ENCODE measurements around the gene ALCAM. TPM values are rescaled to one million over a fixed set of nuclear protein-coding genes. Genes with fewer than 3 reads are reported as not detected.

ALCAM gene
- total RNA-seq, 1 experiment from 2014 or later = 16.4 TPM

DNA sequence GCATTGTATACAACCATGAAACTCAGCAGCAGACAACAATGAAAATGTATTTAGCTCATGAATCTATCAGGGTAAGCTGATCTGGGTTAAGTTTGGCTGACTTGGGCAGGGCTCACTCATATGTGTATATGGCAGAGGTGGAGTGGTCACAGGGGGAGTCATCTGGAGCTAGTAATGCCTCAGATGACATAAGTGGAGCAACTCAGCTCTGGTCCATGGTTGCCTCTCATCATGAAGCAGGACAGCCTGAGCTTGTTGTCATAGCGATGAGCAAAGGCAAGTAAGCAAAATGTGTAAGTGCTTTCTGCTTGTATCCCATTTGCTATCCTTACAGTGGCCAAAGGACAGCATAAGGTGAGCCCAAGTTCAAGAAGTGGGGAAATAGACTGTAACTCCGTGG is 64.5 kb downstream of the ALCAM start:
- Histone ChIP-seq H2AFZ (ENCODE audit: low read length) (no peak overlapping the region), H3K4me2 (ENCODE audit: low read depth, low read length, poor library complexity, severe bottlenecking) (no peak overlapping the region), H3K4me3 (ENCODE audit: low read length) (no peak overlapping the region), H3K79me2 (ENCODE audit: low read length) (no peaks in the 10 kb centered on the region), H3K9me3 (ENCODE audit: low read length) (no peaks in the 10 kb centered on the region), H3K9me2 (replicated peaks; ENCODE audit: insufficient read depth, low read length) (no peaks in the 10 kb centered on the region), H3K4me1 (ENCODE audit: low read length) (no peaks in the 10 kb centered on the region), H3K27me3 (ENCODE audit: low read length) (no peaks in the 10 kb centered on the region), H3K9ac (ENCODE audit: low read length) (no peak overlapping the region), H3K27ac (ENCODE audit: low read length) (no peak overlapping the region), H3K36me3 (ENCODE audit: insufficient read depth, low read length) (no peaks in the 10 kb centered on the region), H4K20me1 (ENCODE audit: insufficient read depth, low read depth, low read length) (no peaks in the 10 kb centered on the region)
- no peak for DNase-seq

DNA sequence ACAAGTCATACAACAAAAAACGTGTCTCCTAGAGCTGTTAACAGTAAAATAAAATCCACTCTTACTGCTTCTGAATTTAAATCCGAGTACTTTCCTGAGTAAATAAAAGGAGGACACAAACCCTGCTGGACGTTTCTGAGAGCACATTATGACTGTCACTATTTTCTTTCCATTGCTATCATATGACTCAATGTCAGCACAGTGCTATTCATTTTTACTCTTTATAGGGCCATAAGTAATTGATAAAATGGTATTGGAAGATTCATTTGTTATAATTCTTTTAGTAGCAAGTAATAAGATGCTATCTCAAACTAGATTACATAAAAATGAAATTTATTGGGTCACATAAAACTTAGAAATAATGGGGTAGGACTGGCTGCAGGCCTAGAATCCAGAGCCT is 68.6 kb downstream of the ALCAM start:
- H3K9me2 ChIP-seq (replicated peaks; ENCODE audit: insufficient read depth, low read length) = no peaks in the 10 kb centered on the region
- H3K4me2 ChIP-seq (ENCODE audit: low read depth, low read length, poor library complexity, severe bottlenecking) = no peak overlapping the region
- H3K27me3 ChIP-seq (ENCODE audit: low read length) = no peaks in the 10 kb centered on the region
- no peak overlapping the region for H3K9ac ChIP-seq (ENCODE audit: low read length)
- H3K4me1 ChIP-seq (ENCODE audit: low read length) = no peaks in the 10 kb centered on the region
- no peaks in the 10 kb centered on the region for H4K20me1 ChIP-seq (ENCODE audit: insufficient read depth, low read depth, low read length)
- H3K79me2 ChIP-seq (ENCODE audit: low read length) = no peaks in the 10 kb centered on the region
- no peaks in the 10 kb centered on the region for H3K9me3 ChIP-seq (ENCODE audit: low read length)
- H3K27ac ChIP-seq (ENCODE audit: low read length) = no peak overlapping the region
- DNase-seq = no peak
- H2AFZ ChIP-seq (ENCODE audit: low read length) = no peak overlapping the region
- H3K4me3 ChIP-seq (ENCODE audit: low read length) = no peak overlapping the region
- H3K36me3 ChIP-seq (ENCODE audit: insufficient read depth, low read length) = no peaks in the 10 kb centered on the region

DNA sequence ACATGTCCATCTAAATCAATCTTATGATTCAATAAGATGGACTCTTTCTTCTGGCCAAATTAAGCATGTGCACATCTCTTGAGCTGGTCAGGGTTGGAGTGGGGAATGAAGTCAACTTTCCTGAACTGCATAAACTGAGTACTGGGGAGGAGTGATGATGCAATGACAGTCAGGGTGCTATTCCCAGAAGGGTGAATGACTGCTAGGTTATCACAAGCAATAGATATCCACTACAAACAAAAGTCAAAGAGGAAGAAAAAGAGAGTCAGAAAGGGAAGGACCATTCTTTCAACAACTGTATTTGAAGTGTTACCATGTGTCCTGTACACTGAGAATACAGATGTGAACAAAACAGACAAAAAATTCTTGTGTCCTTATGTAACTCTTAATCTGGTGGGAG is 70.0 kb downstream of the ALCAM start:
- Histone ChIP-seq H3K79me2 (ENCODE audit: low read length) (no peaks in the 10 kb centered on the region), H3K4me2 (ENCODE audit: low read depth, low read length, poor library complexity, severe bottlenecking) (no peak overlapping the region), H2AFZ (ENCODE audit: low read length) (no peak overlapping the region), H4K20me1 (ENCODE audit: insufficient read depth, low read depth, low read length) (no peaks in the 10 kb centered on the region), H3K27me3 (ENCODE audit: low read length) (no peaks in the 10 kb centered on the region), H3K4me3 (ENCODE audit: low read length) (no peak overlapping the region), H3K36me3 (ENCODE audit: insufficient read depth, low read length) (no peaks in the 10 kb centered on the region), H3K9me2 (replicated peaks; ENCODE audit: insufficient read depth, low read length) (no peaks in the 10 kb centered on the region), H3K9me3 (ENCODE audit: low read length) (no peaks in the 10 kb centered on the region), H3K27ac (ENCODE audit: low read length) (no peak overlapping the region), H3K9ac (ENCODE audit: low read length) (no peak overlapping the region), H3K4me1 (ENCODE audit: low read length) (no peaks in the 10 kb centered on the region)
- no peak for DNase-seq

DNA sequence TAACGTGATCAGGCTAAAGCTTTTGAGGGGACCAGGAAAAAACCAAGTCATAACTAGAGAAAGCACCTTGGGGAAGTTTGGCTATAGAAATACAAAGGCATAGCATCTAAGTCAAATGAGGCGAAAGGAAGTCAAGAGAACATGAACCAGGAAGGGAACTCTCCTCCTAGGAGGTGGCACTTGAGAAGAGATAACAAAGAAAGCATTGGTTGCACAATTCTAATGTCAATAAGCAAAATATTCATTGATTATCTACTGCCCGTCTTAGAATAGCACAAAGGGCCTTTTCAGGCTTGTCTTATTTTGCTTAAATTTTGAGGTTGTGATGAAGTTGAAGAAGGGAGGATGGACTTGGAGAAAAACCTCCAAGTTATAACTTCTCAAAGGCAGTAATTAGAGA is 73.4 kb downstream of the ALCAM start:
- Histone ChIP-seq H3K9ac (ENCODE audit: low read length) (no peak overlapping the region), H3K4me1 (ENCODE audit: low read length) (no peaks in the 10 kb centered on the region), H2AFZ (ENCODE audit: low read length) (no peak overlapping the region), H3K27me3 (ENCODE audit: low read length) (no peaks in the 10 kb centered on the region), H3K9me3 (ENCODE audit: low read length) (no peaks in the 10 kb centered on the region), H3K4me2 (ENCODE audit: low read depth, low read length, poor library complexity, severe bottlenecking) (no peak overlapping the region), H4K20me1 (ENCODE audit: insufficient read depth, low read depth, low read length) (no peaks in the 10 kb centered on the region), H3K4me3 (ENCODE audit: low read length) (no peak overlapping the region), H3K36me3 (ENCODE audit: insufficient read depth, low read length) (no peaks in the 10 kb centered on the region), H3K79me2 (ENCODE audit: low read length) (no peaks in the 10 kb centered on the region), H3K27ac (ENCODE audit: low read length) (no peak overlapping the region), H3K9me2 (replicated peaks; ENCODE audit: insufficient read depth, low read length) (no peaks in the 10 kb centered on the region)
- no peak for DNase-seq

DNA sequence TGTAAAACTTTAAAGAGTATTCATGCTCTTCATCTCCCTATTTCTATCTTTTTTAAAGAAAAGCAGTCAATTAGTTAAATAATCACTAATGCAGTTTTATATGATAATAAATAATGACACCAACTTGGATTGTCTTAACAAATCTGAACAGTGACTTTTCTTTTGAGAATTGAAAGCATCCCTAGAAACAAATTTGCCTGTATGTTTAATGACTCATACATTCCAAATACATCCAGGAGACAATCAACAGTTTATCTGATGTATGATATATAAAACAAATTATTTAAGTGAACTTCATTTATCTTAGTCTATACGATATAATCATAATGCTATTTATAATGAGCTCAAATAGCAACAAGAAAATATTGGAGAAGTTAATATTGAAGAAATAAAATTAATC is 78.0 kb downstream of the ALCAM start:
- H3K79me2 ChIP-seq (ENCODE audit: low read length) = no peaks in the 10 kb centered on the region
- no peak overlapping the region for H2AFZ ChIP-seq (ENCODE audit: low read length)
- no peak for DNase-seq
- no peak overlapping the region for H3K4me2 ChIP-seq (ENCODE audit: low read depth, low read length, poor library complexity, severe bottlenecking)
- no peaks in the 10 kb centered on the region for H3K9me2 ChIP-seq (replicated peaks; ENCODE audit: insufficient read depth, low read length)
- no peak overlapping the region for H3K4me3 ChIP-seq (ENCODE audit: low read length)
- H4K20me1 ChIP-seq (ENCODE audit: insufficient read depth, low read depth, low read length) = no peaks in the 10 kb centered on the region
- no peak overlapping the region for H3K9ac ChIP-seq (ENCODE audit: low read length)
- no peaks in the 10 kb centered on the region for H3K4me1 ChIP-seq (ENCODE audit: low read length)
- H3K36me3 ChIP-seq (ENCODE audit: insufficient read depth, low read length) = no peaks in the 10 kb centered on the region
- no peaks in the 10 kb centered on the region for H3K27me3 ChIP-seq (ENCODE audit: low read length)
- H3K27ac ChIP-seq (ENCODE audit: low read length) = no peak overlapping the region
- H3K9me3 ChIP-seq (ENCODE audit: low read length) = no peaks in the 10 kb centered on the region

DNA sequence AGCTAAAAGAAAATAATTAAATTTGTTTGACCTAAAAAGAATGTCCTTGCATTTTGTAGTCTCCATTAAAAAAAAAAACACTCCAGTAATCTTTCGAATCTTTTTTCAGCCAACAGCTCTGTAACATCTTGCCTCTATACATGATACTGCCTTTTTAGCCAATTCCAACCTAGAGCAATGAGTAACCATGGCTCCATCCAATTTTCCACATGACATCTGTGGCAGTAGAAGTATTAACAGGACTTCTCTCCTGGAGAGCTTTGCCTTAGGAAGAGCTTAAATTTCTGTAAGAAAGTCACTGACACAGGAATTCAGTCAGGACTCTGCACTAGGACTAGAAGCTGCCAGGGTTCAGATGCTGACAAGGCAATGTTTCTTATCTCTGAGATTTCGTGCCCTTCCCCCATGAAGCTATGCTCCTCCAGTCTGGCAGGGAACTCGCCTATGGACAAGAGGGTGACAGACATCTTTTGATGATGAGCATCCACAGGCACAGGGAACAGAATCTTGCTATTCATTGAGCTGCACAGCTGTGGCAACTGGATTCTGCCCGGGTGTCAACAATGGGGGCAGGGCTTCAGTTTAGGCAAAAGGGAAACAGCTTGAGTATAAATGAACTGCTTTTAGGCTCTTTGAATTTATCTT is 81.8 kb downstream of the ALCAM start:
- Histone ChIP-seq H3K9ac (ENCODE audit: low read length) (no peak overlapping the region), H3K36me3 (ENCODE audit: insufficient read depth, low read length) (no peaks in the 10 kb centered on the region), H2AFZ (ENCODE audit: low read length) (no peak overlapping the region), H3K9me3 (ENCODE audit: low read length) (no peaks in the 10 kb centered on the region), H3K4me2 (ENCODE audit: low read depth, low read length, poor library complexity, severe bottlenecking) (no peak overlapping the region), H4K20me1 (ENCODE audit: insufficient read depth, low read depth, low read length) (no peaks in the 10 kb centered on the region), H3K27ac (ENCODE audit: low read length) (no peak overlapping the region), H3K4me1 (ENCODE audit: low read length) (no peaks in the 10 kb centered on the region), H3K27me3 (ENCODE audit: low read length) (no peaks in the 10 kb centered on the region), H3K9me2 (replicated peaks; ENCODE audit: insufficient read depth, low read length) (no peaks in the 10 kb centered on the region), H3K4me3 (ENCODE audit: low read length) (no peak overlapping the region), H3K79me2 (ENCODE audit: low read length) (no peaks in the 10 kb centered on the region)
- DNase-seq = no peak

DNA sequence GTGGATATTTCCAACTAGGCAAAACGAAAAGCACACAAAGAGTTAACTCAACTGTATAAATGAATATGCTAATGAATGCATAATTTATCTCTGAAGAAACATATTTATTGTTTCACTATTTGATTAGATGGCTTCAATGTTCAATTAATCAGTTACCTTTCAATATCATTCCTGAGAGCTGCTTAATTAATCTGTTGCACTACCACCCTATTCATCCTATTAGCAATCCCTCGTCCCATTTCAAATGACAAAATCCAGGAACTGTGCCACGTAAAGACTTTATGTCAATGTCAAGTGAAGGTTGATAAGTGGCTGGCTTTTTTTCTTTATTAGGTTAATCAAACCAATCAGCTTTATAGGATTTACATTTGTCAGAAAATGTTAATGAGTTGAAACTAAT is 82.7 kb downstream of the ALCAM start:
- DNase-seq = no peak
- H4K20me1 ChIP-seq (ENCODE audit: insufficient read depth, low read depth, low read length) = no peaks in the 10 kb centered on the region
- H3K9me3 ChIP-seq (ENCODE audit: low read length) = no peaks in the 10 kb centered on the region
- no peaks in the 10 kb centered on the region for H3K36me3 ChIP-seq (ENCODE audit: insufficient read depth, low read length)
- H3K4me2 ChIP-seq (ENCODE audit: low read depth, low read length, poor library complexity, severe bottlenecking) = no peak overlapping the region
- no peaks in the 10 kb centered on the region for H3K9me2 ChIP-seq (replicated peaks; ENCODE audit: insufficient read depth, low read length)
- no peaks in the 10 kb centered on the region for H3K79me2 ChIP-seq (ENCODE audit: low read length)
- no peak overlapping the region for H3K4me3 ChIP-seq (ENCODE audit: low read length)
- no peaks in the 10 kb centered on the region for H3K27me3 ChIP-seq (ENCODE audit: low read length)
- no peaks in the 10 kb centered on the region for H3K4me1 ChIP-seq (ENCODE audit: low read length)
- no peak overlapping the region for H2AFZ ChIP-seq (ENCODE audit: low read length)
- no peak overlapping the region for H3K27ac ChIP-seq (ENCODE audit: low read length)
- H3K9ac ChIP-seq (ENCODE audit: low read length) = no peak overlapping the region

DNA sequence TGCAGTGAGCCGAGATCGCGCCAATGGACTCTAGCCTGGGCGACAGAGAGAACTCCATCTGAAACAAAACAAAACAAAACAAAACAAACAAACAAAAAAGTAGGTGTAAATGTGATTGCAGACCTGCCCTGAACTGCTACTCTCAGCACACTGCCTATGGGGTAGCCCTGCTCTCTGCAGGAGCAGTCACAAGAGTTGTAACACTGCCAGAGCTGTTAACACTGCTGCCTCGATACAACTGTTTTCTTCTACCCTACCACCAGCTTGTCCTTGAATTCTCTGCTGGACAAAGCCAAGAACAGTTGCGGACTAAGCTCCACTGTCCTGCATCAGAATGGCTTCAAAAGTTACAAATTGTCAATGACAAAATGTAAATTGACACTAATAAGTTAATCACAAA is 89.3 kb downstream of the ALCAM start:
- Histone ChIP-seq H4K20me1 (ENCODE audit: insufficient read depth, low read depth, low read length) (no peaks in the 10 kb centered on the region), H2AFZ (ENCODE audit: low read length) (no peak overlapping the region), H3K9me3 (ENCODE audit: low read length) (no peaks in the 10 kb centered on the region), H3K9me2 (replicated peaks; ENCODE audit: insufficient read depth, low read length) (no peaks in the 10 kb centered on the region), H3K79me2 (ENCODE audit: low read length) (no peaks in the 10 kb centered on the region), H3K4me3 (ENCODE audit: low read length) (no peak overlapping the region), H3K27me3 (ENCODE audit: low read length) (no peaks in the 10 kb centered on the region), H3K27ac (ENCODE audit: low read length) (no peak overlapping the region), H3K4me1 (ENCODE audit: low read length) (no peaks in the 10 kb centered on the region), H3K4me2 (ENCODE audit: low read depth, low read length, poor library complexity, severe bottlenecking) (no peak overlapping the region), H3K36me3 (ENCODE audit: insufficient read depth, low read length) (no peaks in the 10 kb centered on the region), H3K9ac (ENCODE audit: low read length) (no peak overlapping the region)
- no peak for DNase-seq

Data from Karpas-422 (cell line).